Upper lobe of right lung (tissue), 1 donor: Measurements from ENCODE around the gene NTM. TPM values are rescaled to one million over a fixed set of nuclear protein-coding genes. Genes with fewer than 3 reads are reported as not detected.

Source experiments
- ATAC-seq: fragments of 200-7000 bp; cut with Tn5 transposase; one replicate; pipeline ENCODE4 v1.9.1; 2020; ENCODE audit warnings: mild to moderate bottlenecking, moderate library complexity
- DNase-seq: peaks from one replicate; pipeline ENCODE4 v3.0.0-alpha.2; 2020
- H3K27ac ChIP-seq: fragments of 200-600 bp; one replicate; pipeline ENCODE4 v1.8.0; 2022
- H3K27me3 ChIP-seq: fragments of 200-600 bp; one replicate; pipeline ENCODE4 v1.8.0; 2022; ENCODE audit warnings: mild to moderate bottlenecking
- H3K36me3 ChIP-seq: fragments of 200-600 bp; one replicate; pipeline ENCODE4 v1.8.0; 2022
- H3K4me1 ChIP-seq: fragments of 200-600 bp; one replicate; pipeline ENCODE4 v1.8.0; 2022
- H3K4me3 ChIP-seq: fragments of 200-600 bp; one replicate; pipeline ENCODE4 v1.8.0; 2022; ENCODE audit warnings: mild to moderate bottlenecking
- H3K9me3 ChIP-seq: fragments of 200-600 bp; one replicate; pipeline ENCODE4 v1.8.0; 2022
- CTCF ChIP-seq: fragments of 200-600 bp; IDR thresholded peaks from one replicate; pipeline ENCODE4 v1.8.0; 2022; ENCODE audit warnings: antibody characterized with exemption
- intact Hi-C: fragments of 100-400 bp; cut with DNase I; formaldehyde crosslinking; loops from one replicate; pipeline ENCODE4 v1.11.0; 2022
- total RNA-seq: library from RNA; stranded (reverse); fragmentation: NEBNext Ultra II Directional; extraction: Animal tissue kit (Norgen Biotek cat#: 25700); gene quantifications from one replicate; pipeline ENCODE4 v1.2.1, GENCODE V29; 2021
- donor health status: DM: no; HTN: yes; CAD: no; lungs with severe emphysema.

The NTM gene
- total RNA-seq, 1 donor from 2014 or later: 3.7 TPM

GRCh38 chr11:132334769-132335280, 964.4 kb downstream of the NTM start:
- DNase-seq (no peak), ATAC-seq (no peak)
- Histone ChIP-seq H3K36me3 (no peaks in the 10 kb centered on the region), H3K4me3 (no peak overlapping the region), H3K27ac (no peak overlapping the region), H3K9me3 (no peaks in the 10 kb centered on the region), H3K27me3 (no peaks in the 10 kb centered on the region), H3K4me1 (no peaks in the 10 kb centered on the region)
- TF ChIP-seq CTCF: no peak
- intact Hi-C loops: no loop called here

- Histone ChIP-seq H3K4me1 (no peaks in the 10 kb centered on the region), H3K4me3 (no peak overlapping the region), H3K36me3 (no peaks in the 10 kb centered on the region), H3K9me3 (no peaks in the 10 kb centered on the region), H3K27me3 (no peaks in the 10 kb centered on the region), H3K27ac (no peak overlapping the region)
- TF ChIP-seq CTCF: no peak
- ATAC-seq: no peak
- intact Hi-C loops: no loop called here
- no peak for DNase-seq
These were observed 964.9 kb downstream of the NTM start for GRCh38 chr11:132335311-132335710.

- H3K9me3 ChIP-seq: no peaks in the 10 kb centered on the region
- H3K27me3 ChIP-seq: no peaks in the 10 kb centered on the region
- intact Hi-C loops: no loop called here
- no peaks in the 10 kb centered on the region for H3K4me1 ChIP-seq
- no peaks in the 10 kb centered on the region for H3K36me3 ChIP-seq
- DNase-seq: no peak
- no peak for ATAC-seq
- H3K27ac ChIP-seq: no peak overlapping the region
- TF ChIP-seq CTCF: no peak
- no peak overlapping the region for H3K4me3 ChIP-seq
These were observed 966.5 kb downstream of the NTM start for GRCh38 chr11:132336781-132337535.

GRCh38 chr11:132337819-132338416, 967.5 kb downstream of the NTM start:
- intact Hi-C loops: no loop called here
- TF ChIP-seq CTCF: no peak
- no peak for ATAC-seq

GRCh38 chr11:132342408-132342807, 972.0 kb downstream of the NTM start:
- intact Hi-C loops: no loop called here
- no peak overlapping the region for H3K27ac ChIP-seq
- no peaks in the 10 kb centered on the region for H3K27me3 ChIP-seq
- peaks cover 3% of the 10 kb centered on the region for H3K4me1 ChIP-seq
- TF ChIP-seq CTCF: no peak
- no peaks in the 10 kb centered on the region for H3K36me3 ChIP-seq
- no peaks in the 10 kb centered on the region for H3K9me3 ChIP-seq
- DNase-seq (no peak), ATAC-seq (no peak)
- H3K4me3 ChIP-seq: no peak overlapping the region

More at GRCh38 chr11:132337819-132338416, 967.5 kb downstream of the NTM start:
- no peaks in the 10 kb centered on the region for H3K9me3 ChIP-seq
- no peak for DNase-seq
- H3K4me1 ChIP-seq: no peaks in the 10 kb centered on the region
- no peak overlapping the region for H3K4me3 ChIP-seq
- no peak overlapping the region for H3K27ac ChIP-seq
- H3K27me3 ChIP-seq: no peaks in the 10 kb centered on the region
- no peaks in the 10 kb centered on the region for H3K36me3 ChIP-seq
